ENCODE results near the gene GNA14. TPM values are rescaled to one million over a fixed set of nuclear protein-coding genes. Genes with fewer than 3 reads are reported as not detected.

Gene GNA14
- total and polyA plus RNA-seq, 2 experiments from 2014 or later = 0.21 to 0.36 TPM

GRCh38 chr9:77598991-77599390 lies 49.1 kb downstream of the GNA14 start:
- DNase-seq (ENCODE audit: low read depth in 1 of 2, low spot score in 1 of 2) = peak in 1 of 2 donors; percentile 21
- Histone ChIP-seq H3K36me3 (no peaks in the 10 kb centered on the region), H3K4me1 (ENCODE audit: low read depth) (peaks cover 17% of the 10 kb centered on the region), H3K9me3 (ENCODE audit: low read depth) (no peaks in the 10 kb centered on the region), H3K27me3 (no peaks in the 10 kb centered on the region), H3K27ac (no peak overlapping the region), H3K4me3 (no peak overlapping the region)
- TF ChIP-seq CTCF (IDR thresholded peaks at IDR 0.05; ENCODE audit: low read depth, low read length) = no peak

GRCh38 chr9:77598524-77598923 lies 49.6 kb downstream of the GNA14 start:
- no peak for TF ChIP-seq CTCF (IDR thresholded peaks at IDR 0.05; ENCODE audit: low read depth, low read length)
- DNase-seq (ENCODE audit: low read depth in 1 of 2, low spot score in 1 of 2) = peak; percentile 51 to 90
- Histone ChIP-seq H3K27ac (no peak overlapping the region), H3K9me3 (ENCODE audit: low read depth) (no peaks in the 10 kb centered on the region), H3K4me1 (ENCODE audit: low read depth) (peaks cover 22% of the 10 kb centered on the region), H3K27me3 (no peaks in the 10 kb centered on the region), H3K4me3 (no peak overlapping the region), H3K36me3 (no peaks in the 10 kb centered on the region)

GRCh38 chr9:77597057-77597456 lies 51.1 kb downstream of the GNA14 start:
- H3K4me1 ChIP-seq (ENCODE audit: low read depth) = peaks cover 27% of the 10 kb centered on the region
- TF ChIP-seq CTCF (IDR thresholded peaks at IDR 0.05; ENCODE audit: low read depth, low read length) = no peak
- no peak overlapping the region for H3K27ac ChIP-seq
- H3K36me3 ChIP-seq = no peaks in the 10 kb centered on the region
- H3K9me3 ChIP-seq (ENCODE audit: low read depth) = no peaks in the 10 kb centered on the region
- no peak overlapping the region for H3K4me3 ChIP-seq
- H3K27me3 ChIP-seq = no peaks in the 10 kb centered on the region
- DNase-seq (ENCODE audit: low read depth in 1 of 2, low spot score in 1 of 2) = peak in 1 of 2 donors; percentile 78

GRCh38 chr9:77595426-77596095 lies 52.6 kb downstream of the GNA14 start:
- no peaks in the 10 kb centered on the region for H3K9me3 ChIP-seq (ENCODE audit: low read depth)
- no peak overlapping the region for H3K4me3 ChIP-seq
- H3K27me3 ChIP-seq = no peaks in the 10 kb centered on the region
- no peak overlapping the region for H3K27ac ChIP-seq
- no peaks in the 10 kb centered on the region for H3K36me3 ChIP-seq
- peak in 1 of 2 donors; percentile 82 for DNase-seq (ENCODE audit: low read depth in 1 of 2, low spot score in 1 of 2)
- TF ChIP-seq CTCF (IDR thresholded peaks at IDR 0.05; ENCODE audit: low read depth, low read length) = no peak
- H3K4me1 ChIP-seq (ENCODE audit: low read depth) = peaks cover 27% of the 10 kb centered on the region

- H3K4me3 ChIP-seq = no peak overlapping the region
- peaks cover 27% of the 10 kb centered on the region for H3K4me1 ChIP-seq (ENCODE audit: low read depth)
- DNase-seq (ENCODE audit: low read depth in 1 of 2, low spot score in 1 of 2) = peak in 1 of 2 donors; percentile 38
- TF ChIP-seq CTCF (IDR thresholded peaks at IDR 0.05; ENCODE audit: low read depth, low read length) = no peak
- no peak overlapping the region for H3K27ac ChIP-seq
- H3K9me3 ChIP-seq (ENCODE audit: low read depth) = no peaks in the 10 kb centered on the region
- H3K36me3 ChIP-seq = no peaks in the 10 kb centered on the region
- no peaks in the 10 kb centered on the region for H3K27me3 ChIP-seq
These were observed 53.2 kb downstream of the GNA14 start for GRCh38 chr9:77594963-77595362.
